ENCODE data around the gene JMJD8. TPM values are rescaled to one million over a fixed set of nuclear protein-coding genes. Genes with fewer than 3 reads are reported as not detected.

The JMJD8 gene
- total RNA-seq, 4 donors from 2014 or later: 41.8 to 90.5 (median 82.3) TPM

DNA sequence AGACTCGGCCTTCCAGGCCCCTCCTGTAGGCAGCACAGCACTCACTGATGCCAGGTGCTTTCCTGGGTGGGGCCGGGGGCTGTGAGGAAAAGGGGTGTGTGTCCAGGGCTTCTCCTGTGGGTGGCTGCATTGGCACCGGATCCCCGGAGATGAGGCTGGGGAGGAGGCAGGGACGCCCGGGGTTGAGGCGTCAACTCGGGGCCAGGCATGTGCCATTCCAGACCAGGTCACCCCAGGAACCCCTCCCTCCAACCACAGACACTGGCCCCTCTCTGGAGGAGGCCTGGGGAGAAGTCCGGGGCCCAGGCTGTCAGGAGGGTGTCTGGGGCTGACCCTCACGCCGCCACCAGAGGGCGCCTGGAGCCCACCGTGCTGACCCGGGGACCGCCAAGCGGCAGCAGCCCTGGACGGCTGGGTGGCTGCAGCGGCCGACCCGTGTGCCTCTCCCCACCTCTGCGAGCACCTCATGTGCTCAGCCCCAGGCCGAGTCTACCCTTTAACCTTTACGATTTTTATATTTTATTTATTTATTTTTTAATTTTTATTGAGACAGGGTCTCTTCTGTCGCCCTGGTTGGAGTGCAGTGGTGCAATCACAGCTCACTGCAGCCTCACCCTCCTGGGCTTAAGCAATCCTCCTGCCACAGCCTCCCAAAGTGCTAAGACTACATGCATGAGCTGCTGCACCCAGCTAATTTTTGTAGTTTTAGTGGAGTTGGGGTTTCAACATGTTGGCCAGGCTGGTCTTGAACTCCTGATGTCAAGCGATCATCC lies 27.6 kb upstream of the JMJD8 start:
- 8 to 13% methylated on average over 24 to 25 of the region's 25 CpGs for WGBS, 2 donors
- no peak overlapping the region for H3K4me3 ChIP-seq (ENCODE audit: low read depth, poor library complexity, severe bottlenecking)
- TF ChIP-seq POLR2A (IDR thresholded peaks at IDR 0.05): no peak
- TF ChIP-seq, protein P1, sequence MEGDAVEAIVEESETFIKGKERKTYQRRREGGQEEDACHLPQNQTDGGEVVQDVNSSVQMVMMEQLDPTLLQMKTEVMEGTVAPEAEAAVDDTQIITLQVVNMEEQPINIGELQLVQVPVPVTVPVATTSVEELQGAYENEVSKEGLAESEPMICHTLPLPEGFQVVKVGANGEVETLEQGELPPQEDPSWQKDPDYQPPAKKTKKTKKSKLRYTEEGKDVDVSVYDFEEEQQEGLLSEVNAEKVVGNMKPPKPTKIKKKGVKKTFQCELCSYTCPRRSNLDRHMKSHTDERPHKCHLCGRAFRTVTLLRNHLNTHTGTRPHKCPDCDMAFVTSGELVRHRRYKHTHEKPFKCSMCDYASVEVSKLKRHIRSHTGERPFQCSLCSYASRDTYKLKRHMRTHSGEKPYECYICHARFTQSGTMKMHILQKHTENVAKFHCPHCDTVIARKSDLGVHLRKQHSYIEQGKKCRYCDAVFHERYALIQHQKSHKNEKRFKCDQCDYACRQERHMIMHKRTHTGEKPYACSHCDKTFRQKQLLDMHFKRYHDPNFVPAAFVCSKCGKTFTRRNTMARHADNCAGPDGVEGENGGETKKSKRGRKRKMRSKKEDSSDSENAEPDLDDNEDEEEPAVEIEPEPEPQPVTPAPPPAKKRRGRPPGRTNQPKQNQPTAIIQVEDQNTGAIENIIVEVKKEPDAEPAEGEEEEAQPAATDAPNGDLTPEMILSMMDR (IDR thresholded peaks at IDR 0.05): peak in 1 of 3 donors; percentile 35
- intact Hi-C loops (cut with DNase I; ENCODE audit: low total_unique reads): loop anchor here (5.0 to 10.0 kb wide), 2 partner anchors 71 to 383 kb away; partner anchors contain the start of gene C1QTNF8
- DNase-seq (ENCODE audit: low spot score in 2 of 2): peak in 1 of 2 donors; percentile 95

DNA sequence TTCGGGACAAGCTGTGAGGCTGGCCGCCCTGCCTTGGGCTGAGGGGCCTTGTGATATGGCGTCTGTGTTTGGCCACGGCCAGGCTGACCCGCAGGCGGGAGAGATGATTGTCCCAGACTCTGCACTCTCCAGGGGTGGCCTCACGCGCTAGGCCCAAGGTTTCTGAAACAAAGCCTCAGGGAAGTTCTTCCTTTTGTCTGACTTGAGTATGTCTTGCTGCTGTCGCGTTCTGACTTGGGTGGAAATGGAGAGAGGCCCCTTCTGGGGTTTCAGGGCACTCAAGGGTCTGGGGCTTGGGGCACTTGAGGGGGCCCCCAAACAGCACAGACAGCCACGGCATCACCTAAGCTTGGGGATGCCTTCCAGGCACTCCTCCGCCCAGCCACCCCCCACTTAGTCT lies 26.9 kb upstream of the JMJD8 start:
- H3K4me3 ChIP-seq (ENCODE audit: low read depth, poor library complexity, severe bottlenecking): no peak overlapping the region
- TF ChIP-seq, protein P1 (IDR thresholded peaks at IDR 0.05): no peak
- TF ChIP-seq POLR2A (IDR thresholded peaks at IDR 0.05): no peak
- intact Hi-C loops (cut with DNase I; ENCODE audit: low total_unique reads): loop anchor here (5.0 to 10.0 kb wide), 2 partner anchors 71 to 384 kb away; partner anchors contain the start of gene C1QTNF8
- no peak for DNase-seq (ENCODE audit: low spot score in 2 of 2)
- 55 to 61% methylated on average over 9 to 12 of the region's 12 CpGs for WGBS, 2 donors

DNA sequence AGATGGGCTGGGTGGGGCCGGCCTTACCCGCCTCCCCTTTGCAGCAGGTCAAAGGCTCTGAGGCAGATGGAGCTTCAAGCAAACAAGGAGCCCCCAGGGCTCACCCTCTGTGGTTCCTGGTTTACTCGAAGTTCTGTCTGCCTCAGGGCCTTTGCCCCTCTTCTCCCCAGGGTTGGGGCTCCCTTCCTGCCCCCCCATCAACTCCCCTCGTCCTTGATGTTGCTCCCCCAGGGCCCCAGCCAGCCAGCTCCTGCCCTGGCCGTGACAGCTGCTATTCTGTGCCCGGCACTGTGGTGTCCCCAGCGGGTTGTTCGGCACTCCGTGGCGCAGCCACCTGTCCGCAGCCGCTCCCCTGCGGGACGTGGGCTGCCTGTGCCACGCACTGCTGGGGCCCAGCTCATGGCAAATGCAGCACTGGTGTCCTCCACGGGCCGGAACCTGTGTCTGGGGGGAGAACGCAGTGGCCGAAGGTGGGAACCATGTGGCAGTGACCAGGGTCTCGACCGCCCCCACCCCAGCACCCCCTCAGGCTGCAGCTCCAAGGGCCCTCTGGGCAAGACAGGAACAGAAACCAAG lies 26.5 kb upstream of the JMJD8 start:
- TF ChIP-seq, protein P1 (IDR thresholded peaks at IDR 0.05): no peak
- no peak for TF ChIP-seq POLR2A (IDR thresholded peaks at IDR 0.05)
- H3K4me3 ChIP-seq (ENCODE audit: low read depth, poor library complexity, severe bottlenecking): no peak overlapping the region
- DNase-seq (ENCODE audit: low spot score in 2 of 2): no peak
- intact Hi-C loops (cut with DNase I; ENCODE audit: low total_unique reads): loop anchor here (5.0 to 10.0 kb wide), 2 partner anchors 72 to 384 kb away; partner anchors contain the start of gene C1QTNF8
- WGBS, 2 donors: 17 to 50% methylated on average over 7 to 14 of the region's 21 CpGs

DNA sequence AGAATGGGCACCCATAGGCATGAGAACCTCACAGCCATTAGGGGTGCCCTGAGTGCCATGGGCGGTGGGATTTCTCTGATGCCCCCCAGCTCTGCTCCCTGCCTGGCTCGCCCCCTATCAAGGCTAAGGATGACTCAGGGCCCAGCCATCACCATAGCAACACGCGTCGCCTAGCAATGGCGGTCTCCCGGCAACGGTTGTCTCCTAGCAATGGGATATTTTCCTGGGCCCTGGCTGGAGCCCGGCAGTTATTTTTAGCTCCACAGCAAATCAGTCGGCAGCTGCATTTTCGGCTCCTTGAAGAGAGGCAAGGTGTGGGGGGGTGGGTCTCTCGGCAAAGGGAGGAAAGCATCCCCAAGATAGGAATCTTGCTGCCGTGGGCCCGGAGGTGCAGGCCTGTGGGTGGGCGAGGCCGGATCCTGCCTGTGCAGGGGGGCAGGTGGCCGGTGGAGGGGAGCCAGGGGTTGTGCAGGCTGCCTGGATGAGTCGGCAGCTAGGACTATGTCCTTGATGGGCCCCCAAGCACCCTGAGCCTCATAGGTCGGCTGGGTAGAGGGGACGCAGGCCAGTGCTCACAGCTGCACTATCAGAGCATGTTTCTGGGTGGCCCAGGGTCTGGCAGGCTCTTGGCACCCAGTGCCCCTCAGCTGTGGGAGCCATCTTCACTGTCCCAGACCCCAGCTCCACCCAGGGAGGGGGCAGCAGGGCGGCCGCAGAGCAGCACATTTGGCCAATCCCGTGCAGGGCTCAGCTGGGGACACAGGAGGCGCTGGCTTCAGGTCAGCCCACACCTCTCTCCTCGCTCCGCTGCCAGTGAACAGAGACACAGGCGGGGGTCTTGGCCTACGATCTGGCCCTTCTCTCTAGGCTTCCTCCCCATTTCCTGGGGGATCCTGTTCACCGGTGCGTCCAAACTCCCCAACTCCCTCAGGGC lies 25.7 kb upstream of the JMJD8 start:
- no peak overlapping the region for H3K4me3 ChIP-seq (ENCODE audit: low read depth, poor library complexity, severe bottlenecking)
- intact Hi-C loops (cut with DNase I; ENCODE audit: low total_unique reads): loop anchor here (5.0 to 10.0 kb wide), 2 partner anchors 72 to 385 kb away; partner anchors contain the start of gene C1QTNF8
- no peak for DNase-seq (ENCODE audit: low spot score in 2 of 2)
- TF ChIP-seq, protein P1 (IDR thresholded peaks at IDR 0.05): no peak
- TF ChIP-seq POLR2A (IDR thresholded peaks at IDR 0.05): no peak
- WGBS, 2 donors: 20 to 25% methylated on average over 28 to 29 of the region's 30 CpGs

DNA sequence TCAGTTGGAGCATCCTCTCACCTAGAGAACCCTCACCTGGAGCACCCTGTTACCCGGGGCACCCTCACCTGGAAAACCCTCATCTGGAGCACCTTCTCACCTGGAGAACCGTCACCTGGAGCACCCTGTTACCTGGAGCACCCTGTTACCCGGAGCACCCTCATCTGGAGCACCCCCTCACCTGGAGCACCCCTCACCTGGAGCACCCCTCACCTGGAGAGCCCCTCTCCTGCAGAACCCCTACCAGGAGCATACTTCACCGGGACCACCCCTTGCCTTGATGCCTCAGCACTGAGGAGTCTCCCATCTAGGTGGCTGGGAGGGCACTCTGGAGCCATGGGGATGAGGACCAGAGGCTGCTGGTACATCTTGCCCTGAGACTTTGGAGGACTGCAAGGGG lies 24.8 kb upstream of the JMJD8 start:
- intact Hi-C loops (cut with DNase I; ENCODE audit: low total_unique reads): no loop called here
- TF ChIP-seq, protein P1 (IDR thresholded peaks at IDR 0.05): no peak
- TF ChIP-seq POLR2A (IDR thresholded peaks at IDR 0.05): no peak
- 79 to 83% methylated on average over 3 of the region's 4 CpGs for WGBS, 2 donors
- H3K4me3 ChIP-seq (ENCODE audit: low read depth, poor library complexity, severe bottlenecking): no peak overlapping the region
- DNase-seq (ENCODE audit: low spot score in 2 of 2): no peak

All from lower leg skin (tissue), 4 donors.